DLD1 (cell line): Measurements from ENCODE around the gene AMER2.
"Not testable (repeated sequence)": the region's sequence is repeated elsewhere in the genome, so short reads cannot be mapped to it uniquely, and the experiment has no call there.

Experiments
- in situ Hi-C: cut with HindIII; loops from 2 replicates; pipeline ENCODE4 v1.10.0; 2017; ENCODE audit warnings: low sequenced_read_pairs

AMER2 gene

DNA sequence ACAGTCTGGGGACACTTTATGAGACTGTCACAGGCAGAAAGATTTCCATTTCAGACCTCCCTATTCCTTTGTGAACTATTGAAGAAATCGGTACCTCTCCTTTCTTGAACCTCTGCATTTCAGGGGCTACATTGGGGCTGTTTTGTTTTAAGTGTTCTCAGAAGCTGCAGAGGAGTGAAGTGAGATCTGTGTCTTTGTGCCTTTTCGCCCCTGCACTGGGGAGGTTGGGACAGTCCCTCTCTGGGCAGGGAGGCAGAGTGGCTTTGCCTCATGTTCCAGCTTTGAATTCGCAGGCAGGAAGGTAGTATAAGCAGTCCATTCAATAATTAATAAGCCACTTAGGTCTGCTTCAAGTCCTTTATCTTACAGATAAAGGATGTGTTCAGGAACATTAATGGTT is 9.5 kb upstream of the AMER2 start:
- in situ Hi-C loops: no loop called here

DNA sequence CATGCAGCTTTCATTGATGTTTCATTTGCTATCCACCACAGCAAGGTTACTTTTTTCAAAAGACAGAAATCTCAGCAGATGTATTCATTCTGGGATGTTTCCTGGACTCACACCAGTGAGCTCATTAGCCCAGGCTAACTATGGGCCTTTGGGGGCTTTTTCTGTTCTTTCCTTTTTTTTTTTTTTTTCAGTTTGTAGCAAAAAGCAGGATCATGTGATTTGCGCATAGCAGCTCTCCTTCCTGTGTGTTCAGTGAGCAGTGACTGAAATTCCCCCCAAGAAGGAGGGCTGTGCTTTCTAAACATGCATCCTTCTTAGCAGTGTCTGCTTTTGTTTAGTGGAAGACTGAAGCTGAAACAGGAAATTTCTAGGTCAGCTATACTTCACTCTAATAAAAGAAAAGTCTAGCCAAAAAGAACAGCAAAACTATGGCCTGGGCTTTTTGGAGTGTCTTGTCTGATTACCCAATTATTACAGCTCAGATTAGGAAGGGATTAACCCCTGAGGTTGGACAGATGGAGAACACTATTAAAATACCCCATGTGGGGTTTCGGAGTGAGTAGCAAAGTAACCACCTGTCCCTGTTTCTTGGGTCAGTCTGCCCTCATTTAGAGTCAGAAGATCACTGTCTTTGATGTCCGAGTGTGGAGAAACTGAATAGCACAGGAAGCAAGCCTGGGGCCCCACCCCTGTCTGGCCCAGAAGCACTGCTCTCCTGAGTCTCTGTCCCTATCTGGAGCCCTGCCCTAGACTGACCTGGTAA is 8.9 kb upstream of the AMER2 start:
- in situ Hi-C loops: no loop called here

DNA sequence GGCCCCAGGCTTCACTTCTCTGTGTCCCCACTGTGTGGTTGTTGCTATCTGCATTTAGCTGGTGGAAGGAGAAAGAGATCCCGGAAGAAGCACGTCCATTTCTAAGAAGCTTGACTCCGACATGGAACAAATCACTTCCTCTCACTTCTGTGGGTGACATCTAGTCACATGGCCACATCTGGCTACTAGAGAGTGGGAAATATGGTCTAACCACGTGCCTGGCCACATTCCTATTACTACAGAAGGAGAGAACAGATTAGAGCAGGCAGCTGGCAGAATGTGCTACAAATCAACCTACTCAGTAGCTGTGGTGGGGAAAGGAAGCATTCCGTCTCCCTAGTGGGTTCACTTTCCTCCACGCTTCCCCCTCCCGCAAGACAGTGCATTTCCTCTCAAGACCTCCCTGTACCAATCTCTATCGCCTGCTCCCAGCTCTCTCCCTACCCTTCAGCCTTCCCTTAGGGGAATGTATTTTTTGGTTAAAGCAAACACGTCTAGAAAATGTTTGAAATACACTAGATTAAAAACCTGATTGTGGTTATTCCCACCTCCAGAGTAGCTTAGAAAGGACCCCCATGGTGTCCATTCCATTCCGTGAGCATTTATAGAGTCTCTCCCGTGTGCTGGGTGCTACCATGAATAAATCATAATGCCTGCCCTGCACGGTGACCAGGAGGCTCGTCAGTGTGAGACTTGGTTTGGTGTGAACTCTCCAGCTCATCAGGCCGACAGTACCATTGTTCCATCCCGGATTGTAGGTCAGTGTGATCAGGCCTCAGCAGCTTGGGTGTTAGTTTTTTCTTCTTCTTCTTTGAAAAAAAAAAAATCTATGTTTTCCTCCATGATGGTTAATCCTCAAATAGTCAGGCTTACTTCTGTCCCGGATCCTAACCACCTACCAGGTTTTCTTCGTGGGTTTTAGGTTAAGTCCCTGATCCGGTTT is 8.0 kb upstream of the AMER2 start:
- in situ Hi-C loops: no loop called here

DNA sequence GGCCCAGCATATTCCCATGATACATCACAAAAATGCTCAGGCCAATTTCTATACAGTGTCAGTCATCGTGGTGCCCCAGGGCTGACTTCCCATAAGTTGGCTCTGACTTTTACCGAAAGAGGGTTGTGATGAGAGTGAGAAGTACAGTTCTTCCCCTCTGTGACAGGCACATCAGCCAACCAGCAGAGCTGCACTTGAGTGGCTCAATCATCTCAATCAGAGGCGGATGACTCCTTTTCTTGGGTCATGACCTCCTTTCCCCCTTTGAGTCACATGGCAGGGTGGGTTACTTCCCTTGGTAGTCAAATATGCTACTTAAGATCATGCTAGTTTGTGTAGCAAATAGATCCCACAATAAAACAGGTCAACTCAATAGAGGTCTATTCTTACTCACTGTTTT is 6.9 kb upstream of the AMER2 start:
- in situ Hi-C loops: no loop called here

DNA sequence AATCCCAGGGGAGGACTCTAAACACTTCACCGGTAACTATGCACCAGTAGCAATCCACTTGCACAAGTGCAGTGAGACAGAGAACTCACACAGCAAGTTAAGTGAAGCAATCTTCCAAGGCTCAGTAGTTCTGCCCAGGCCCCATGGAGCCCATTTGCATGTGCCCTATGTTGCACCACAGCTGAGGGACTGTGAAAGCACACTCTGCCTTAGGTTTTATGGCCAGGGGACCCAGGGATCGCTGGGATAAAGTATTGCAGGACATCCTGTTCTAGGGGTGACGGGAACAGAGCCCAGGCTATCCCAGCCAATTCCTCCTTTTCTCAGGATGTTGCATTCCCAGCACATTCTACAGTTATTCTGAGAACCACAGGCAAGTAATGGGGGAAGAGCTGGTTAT is 6.0 kb upstream of the AMER2 start:
- in situ Hi-C loops: no loop called here

- in situ Hi-C loops: no loop called here
Observed at GRCh38 chr13:25177636-25178035, 5.5 kb upstream of the AMER2 start.

DNA sequence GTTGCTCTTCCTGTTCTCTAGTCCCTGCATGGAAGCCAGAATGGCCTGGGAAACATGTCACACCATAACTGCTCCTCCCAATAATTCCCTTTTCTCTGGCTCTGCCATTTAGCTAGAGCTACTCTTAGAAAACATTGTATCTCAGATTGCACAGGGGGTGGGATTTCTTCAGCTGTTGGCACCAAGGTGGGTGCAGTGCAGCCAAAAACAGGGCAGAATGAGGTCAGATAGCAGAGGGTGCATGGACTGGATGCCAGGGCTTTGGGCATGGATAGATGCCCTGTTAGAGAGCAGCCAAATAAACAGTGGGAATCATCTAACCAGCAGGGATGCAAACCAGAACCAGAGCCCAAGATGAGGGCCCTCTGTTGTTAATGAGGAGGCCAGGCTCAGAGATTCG is 4.9 kb upstream of the AMER2 start:
- in situ Hi-C loops: no loop called here

- in situ Hi-C loops: no loop called here
Observed at GRCh38 chr13:25175431-25175830, 3.3 kb upstream of the AMER2 start.

- in situ Hi-C loops: no loop called here
Observed at GRCh38 chr13:25175026-25175425, 2.9 kb upstream of the AMER2 start.

DNA sequence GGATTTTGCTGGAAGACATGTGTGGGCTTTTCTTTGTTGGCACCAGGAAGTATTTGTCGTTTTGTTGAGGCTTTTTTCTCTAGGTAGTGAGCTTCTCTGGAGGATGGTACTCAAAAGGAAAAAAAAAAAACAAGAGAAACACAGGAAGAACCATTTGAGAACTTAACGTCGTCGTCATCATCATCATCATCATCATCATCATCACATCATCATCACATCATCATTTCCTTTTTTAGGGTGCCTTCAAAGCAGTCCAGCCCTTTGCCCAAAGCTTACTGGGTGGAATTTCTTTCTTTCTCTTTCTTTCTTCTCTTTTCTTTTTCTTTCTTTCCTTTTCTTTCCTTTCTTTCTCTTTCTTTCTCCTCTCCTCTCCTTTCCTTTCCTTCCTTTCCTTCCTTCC is 2.2 kb upstream of the AMER2 start:
- in situ Hi-C loops: no loop called here

GRCh38 chr13:25172303-25172630 is 179 bp upstream of the AMER2 start:
- in situ Hi-C loops: no loop called here

DNA sequence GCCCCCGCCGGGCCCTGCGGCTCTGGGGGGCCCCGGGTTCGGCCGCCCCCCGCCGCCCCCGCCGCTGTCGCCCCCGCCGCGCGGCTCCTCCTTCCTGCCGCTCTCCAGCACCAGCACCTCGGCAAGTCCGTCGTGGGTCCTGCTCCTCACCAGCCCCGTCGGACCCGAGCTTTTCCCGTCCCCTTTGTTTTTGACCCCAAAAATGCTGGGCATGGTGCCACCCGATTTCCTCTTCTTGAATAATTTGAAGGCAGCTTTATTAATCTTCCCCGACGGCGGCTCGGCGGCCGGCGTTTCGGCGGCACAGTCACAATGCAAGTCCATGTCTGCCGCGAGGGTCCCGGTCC is 945 bp downstream of the AMER2 start:
- in situ Hi-C loops: no loop called here

GRCh38 chr13:25170554-25171111 is 1.5 kb downstream of the AMER2 start:
- in situ Hi-C loops: no loop called here

- in situ Hi-C loops: no loop called here
Observed at GRCh38 chr13:25169951-25170553, 2.0 kb downstream of the AMER2 start.

DNA sequence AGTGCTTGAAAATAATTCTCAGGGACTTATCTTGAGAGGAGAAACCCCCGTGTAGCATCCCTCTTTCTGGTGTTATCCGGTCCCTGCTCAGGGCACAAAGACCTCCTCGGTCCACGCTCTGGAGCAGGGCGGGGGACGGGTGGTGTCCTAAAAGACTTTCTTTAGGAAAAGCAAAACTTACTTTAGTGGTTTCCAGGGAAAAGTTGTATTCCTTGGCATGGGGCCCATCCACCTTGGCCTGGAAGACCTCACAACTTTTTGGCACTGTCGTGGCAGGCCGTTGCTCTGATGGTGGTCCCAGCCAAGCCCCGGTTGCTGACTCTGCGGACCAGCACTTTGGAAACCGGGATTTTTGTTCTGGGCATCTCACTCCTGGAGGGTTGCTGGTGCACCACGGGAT is 2.7 kb downstream of the AMER2 start:
- in situ Hi-C loops: no loop called here

DNA sequence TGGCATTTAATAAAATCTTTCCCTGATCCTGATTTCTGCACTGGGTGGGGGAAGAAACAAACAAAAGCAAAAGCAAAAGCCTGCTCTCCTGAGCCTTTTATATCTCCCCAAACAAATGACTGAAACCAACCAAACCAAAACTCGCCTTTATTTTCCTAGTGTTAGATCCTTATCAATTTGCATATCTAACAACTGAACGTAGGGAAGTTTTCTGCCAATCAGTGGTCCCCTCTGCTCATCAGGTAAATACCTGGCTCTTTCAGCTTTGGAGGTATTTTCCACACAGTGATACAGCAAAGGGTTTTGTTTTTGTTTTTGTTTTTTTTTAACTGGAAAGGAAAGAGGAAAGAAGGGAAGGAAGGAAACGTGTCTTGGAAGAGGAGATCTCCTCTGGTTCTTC is 3.3 kb downstream of the AMER2 start:
- in situ Hi-C loops: no loop called here

DNA sequence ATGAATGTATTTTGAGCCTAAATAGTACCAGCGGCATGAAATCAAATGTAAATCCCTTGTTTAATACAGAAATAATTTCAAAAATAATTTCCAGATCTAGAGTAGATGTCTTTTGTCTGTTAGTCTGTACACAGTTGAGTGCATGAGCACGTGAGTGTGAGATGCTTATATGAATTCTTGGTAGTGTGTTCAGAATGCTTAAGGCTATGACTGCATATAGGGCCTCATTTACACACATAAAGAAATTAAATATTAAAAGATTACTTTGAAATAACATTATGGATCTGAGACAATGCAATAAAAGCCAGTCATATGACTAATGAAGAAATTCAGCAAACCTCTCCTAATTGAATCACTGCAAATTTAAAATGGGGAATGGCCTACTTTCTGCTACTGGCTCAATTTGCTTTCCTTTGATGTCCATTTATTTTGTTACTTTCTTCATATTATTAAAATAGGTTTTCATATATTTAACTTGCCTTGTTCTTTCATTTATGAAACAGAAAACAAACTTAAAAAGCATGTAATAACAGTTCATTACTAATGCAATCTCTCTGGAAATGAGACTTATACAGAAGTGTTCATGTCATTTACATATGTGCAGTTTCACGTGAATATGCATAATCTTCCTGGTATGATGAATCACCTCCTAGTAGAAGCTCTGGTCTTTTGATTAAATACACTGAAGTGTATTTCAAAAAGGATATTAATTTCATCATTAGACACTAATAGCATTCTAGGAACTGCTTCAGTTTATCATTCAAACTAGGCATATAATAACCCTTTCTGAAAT is 4.5 kb downstream of the AMER2 start:
- in situ Hi-C loops: no loop called here

- in situ Hi-C loops: no loop called here
Observed at GRCh38 chr13:25166306-25166705, 5.8 kb downstream of the AMER2 start.

- in situ Hi-C loops: no loop called here
Observed at GRCh38 chr13:25165663-25166062, 6.4 kb downstream of the AMER2 start.

DNA sequence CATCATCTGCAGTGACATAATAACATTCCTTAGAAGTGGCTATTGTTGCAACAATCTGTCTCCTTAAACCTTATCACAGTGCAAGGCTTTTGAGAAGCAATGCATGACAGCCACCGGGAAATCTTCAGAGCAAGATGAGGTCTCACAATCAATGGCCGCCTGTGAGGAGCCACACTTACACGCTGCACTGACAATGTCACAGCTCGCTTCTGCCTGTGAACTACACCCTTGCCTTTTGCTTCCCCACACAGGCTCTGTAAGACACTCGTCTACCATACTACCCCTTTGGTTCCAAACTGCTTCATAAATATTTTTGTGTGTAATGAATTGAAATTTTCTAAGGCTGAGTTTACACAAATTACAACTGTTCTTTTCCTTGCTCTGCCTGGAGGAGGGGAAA is 6.9 kb downstream of the AMER2 start:
- in situ Hi-C loops: not testable (repeated sequence)

DNA sequence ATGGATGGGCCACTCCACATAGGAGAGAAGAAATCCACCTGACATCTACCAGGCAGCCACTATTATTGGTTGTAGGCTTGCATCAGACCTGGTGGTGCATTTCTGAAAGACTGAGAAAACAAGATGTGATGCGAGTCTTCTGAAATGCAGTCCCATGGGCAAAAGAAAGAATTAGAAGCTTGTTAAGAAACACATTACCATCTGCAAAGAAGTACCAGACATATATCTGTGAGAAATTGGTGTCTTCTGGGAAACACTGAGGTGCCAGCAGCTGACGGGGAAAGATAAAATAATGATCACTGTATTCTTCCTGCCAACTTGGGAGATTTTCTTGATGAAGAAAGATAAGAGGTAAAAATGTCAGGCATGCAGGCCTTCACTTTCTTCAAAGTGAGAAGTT is 14.4 kb downstream of the AMER2 start:
- in situ Hi-C loops: no loop called here
